ENCODE results near the gene C1GALT1.
"Not testable (repeated sequence)": the region's sequence is repeated elsewhere in the genome, so short reads cannot be mapped to it uniquely, and the experiment has no call there.

The C1GALT1 gene

DNA sequence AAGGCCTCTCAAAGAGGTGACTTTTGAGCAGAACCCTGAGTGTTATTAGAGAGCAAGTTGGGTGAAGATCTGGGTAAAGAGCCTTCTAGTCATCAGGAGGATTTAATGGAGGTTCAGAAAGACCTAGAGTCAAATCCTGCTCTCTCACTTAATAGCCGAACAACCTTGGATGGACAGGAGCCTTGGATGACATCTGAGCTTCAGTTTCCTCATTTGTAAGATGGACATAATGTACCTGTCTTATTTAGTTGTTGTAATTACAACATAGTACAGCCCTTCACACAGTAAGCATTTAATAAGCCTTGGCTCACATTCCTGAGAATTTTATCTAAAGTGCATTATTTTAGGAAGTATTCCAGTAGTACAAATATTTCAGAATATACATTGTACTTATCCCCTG is 57.0 kb downstream of the C1GALT1 start:
- DNase-seq = no peak

- no peak for DNase-seq
Observed at GRCh38 chr7:7242899-7243298, 60.6 kb downstream of the C1GALT1 start.

DNA sequence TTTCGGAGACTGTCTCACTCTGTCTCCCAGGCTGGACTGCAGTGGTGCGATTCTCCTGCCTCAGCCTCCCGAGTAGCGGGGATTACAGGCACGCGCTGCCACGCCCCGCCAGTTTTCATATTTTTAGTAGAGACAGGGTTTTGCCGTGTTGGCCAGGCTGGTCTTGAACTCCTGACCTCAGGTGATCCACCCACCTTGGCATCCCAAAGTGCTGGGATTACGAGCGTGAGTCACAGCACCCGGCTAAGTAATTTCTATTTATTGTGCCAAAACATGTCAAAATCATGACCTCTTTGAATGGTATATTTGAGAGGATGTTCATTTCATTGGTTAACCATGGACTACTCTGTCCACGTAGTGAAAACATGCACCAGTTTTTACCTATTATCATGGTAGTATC is 62.9 kb downstream of the C1GALT1 start:
- DNase-seq = not testable (repeated sequence)

DNA sequence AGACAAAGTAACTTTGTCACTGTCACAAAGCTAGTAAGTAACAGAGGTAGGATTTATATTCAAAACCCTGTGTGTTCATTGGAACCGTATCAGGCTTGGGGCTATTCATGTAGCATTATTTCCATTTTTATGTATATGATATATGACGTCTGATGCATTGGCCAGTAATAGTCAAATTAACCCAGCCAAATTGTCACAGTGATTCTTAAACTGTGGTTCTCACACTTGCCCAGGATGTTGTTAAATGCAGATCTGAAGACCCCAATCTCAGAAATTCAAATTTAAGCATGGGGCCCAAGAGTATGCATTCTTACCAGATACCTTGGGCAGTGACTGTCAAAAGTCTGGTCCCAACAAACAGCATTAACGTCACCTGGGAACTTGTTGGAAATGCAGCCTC is 63.9 kb downstream of the C1GALT1 start:
- DNase-seq = no peak

DNA sequence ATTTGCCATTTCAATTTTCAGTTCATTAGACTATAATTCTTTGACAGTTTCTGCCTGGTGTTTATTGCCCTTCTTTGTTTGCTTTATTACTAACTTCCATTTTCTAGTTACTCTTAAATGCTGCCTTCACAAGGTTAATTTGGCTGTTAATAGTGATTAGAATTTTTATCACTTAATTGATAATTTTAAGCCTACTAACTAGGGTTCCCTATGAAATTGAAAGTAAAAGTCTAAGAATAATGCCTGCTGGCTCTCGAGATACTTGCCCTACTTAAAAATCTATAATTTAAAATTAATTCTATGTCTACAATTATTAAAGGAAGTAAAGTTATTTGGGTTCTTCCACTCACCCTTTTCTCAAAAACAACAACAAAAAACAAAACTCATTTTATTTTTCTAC is 65.3 kb downstream of the C1GALT1 start:
- no peak for DNase-seq

DNA sequence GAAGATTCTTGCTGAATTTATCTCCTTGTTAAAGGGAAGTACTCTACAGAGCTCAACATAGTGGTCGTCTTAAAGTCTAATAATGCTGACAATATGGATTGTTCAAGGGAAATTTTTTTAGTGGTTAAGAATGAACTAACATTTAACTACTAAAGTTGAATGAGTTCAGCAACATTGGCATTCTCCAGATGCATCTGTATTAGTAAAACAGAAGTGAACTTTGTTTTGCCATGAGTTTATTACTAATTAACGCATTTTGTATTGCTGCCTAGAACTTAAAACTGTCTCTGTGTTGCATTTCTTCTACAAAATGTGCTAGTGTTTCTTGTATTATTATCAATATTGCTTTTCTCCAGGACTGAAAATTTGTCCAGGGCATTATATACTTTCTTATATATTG is 67.5 kb downstream of the C1GALT1 start:
- DNase-seq = no peak

GRCh38 chr7:7251742-7252141 is 69.4 kb downstream of the C1GALT1 start:
- no peak for DNase-seq

GRCh38 chr7:7254319-7254718 is 72.0 kb downstream of the C1GALT1 start:
- DNase-seq = no peak

DNA sequence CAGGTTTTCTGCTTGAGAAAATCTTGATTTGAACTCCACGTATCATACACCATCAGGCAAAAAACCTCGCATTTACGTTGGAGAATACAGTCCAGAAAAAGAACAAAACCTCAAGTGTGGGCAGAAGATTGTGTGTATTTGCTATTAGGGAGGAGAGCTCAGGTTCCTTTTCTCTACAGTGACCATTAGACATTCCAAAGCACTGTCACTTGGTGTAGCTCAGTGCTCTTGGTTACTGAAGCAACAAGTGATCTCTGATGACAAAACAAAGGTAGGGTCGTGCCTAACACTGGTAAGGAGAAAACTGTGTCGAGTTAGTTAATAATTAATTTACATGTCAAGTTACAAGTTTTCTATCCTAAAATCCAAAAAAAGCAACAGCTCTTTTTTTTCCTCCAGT is 72.6 kb downstream of the C1GALT1 start:
- DNase-seq = no peak

- no peak for DNase-seq
Observed at GRCh38 chr7:7256731-7257274, 74.5 kb downstream of the C1GALT1 start.

GRCh38 chr7:7257899-7258692 is 75.8 kb downstream of the C1GALT1 start:
- DNase-seq = no peak

DNA sequence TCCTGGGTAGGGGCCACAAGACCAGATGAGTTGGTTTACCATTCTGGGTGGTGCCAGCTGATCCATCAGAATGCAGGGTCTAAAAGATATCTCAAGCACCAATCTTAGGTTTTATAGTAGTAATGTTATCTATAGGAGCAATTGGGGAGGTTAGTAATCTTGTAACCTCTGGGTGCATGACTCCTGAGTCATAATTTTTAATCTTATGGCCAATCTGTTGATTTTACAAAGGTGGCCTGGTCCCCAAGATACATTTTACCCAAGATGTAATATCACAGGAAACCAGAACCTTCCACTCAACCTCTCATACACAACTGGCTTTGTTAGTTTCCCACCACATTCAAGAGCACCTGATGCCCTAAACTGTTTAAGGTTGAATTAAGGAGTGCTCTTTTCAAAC is 79.5 kb downstream of the C1GALT1 start:
- DNase-seq = no peak

DNA sequence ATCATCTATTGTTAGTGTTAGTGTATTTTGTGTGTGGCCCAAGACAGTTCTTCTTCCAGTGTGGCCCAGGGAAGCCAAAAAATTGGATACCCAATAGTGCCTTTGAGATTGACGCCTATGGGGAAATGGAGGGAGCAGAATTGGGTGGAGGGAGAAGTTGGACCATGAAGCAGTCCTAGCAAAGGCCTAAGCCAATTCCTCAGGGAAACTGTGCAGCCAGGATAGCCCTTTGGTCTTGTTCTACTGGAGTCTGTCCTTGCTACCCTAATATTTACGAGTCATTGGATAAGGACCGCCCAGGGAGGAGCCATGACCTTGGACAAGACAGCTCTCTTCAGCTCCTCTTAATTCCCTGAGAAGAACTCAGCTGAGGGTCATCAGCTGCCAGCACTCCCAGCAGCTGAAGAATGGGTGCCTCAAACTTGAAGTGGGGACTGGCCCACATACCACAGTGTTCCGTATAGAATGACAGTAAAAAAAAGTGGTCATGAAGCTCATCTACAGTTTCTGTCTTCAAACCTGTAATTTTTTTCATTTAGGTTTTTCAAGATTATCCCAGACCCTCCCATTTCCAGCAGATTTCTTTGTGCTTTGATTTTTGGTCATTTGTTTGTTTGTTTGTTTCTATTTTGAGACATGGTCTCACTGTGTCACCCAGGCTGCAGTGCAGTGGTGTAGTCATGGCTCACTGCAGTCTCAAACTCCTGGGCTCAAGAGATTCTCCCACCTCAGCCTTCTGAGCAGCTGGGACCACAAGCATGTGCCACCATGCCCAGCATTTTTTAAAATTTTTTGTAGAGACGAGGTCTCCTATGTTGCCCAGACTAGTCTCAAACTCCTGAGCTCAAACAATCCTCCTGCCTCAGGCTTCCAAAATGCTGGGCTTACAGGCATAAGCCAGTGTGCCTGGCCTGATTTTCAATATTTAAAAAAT is 81.2 kb downstream of the C1GALT1 start:
- no peak for DNase-seq

- DNase-seq = no peak
Observed at GRCh38 chr7:7264306-7265040, 82.1 kb downstream of the C1GALT1 start.

DNA sequence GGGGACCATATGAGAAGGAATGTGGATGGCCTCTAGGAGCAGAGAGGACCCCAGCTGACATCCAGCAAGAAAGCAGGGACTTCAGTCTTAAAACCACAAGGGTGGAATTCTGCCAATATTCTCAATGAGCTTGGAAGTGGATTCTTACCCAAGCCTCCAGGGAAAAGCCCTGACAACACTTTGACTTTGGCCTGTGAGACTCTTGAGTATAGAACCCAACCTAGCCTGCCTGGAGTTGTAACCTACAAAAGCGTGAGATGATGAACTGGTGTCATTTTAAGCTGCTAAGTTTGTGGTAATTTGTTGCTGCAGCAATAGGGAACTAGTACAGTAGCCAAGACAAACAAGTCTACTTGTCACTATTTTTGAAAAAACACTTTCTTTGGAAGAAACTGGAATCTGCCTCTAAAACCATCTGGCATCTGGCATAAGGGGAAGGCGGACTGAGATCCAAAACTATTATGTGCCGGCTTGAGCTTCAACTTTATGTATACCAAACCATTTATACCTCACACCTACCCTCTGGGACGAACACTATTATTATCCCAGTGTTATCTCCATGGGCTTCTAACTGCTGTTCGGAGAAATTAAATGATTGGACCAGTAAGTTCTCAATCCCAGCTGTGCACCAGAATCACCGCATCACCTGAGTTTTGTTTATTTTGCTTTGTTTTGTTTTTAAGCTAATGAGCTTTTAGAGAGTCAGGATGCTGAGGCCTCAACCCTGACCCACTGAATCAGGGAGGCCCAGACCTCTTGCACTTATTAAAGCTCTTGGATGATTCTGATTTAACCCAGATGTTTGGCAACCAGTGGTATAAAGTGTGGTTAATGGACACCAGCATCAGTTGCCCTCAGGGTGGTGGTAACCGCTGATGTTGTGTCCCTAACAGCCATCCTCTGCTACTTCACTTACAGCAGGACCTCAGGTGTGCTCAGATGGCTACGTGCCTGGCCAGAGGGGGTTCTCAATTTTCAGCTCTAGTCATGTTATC is 83.0 kb downstream of the C1GALT1 start:
- DNase-seq = no peak

DNA sequence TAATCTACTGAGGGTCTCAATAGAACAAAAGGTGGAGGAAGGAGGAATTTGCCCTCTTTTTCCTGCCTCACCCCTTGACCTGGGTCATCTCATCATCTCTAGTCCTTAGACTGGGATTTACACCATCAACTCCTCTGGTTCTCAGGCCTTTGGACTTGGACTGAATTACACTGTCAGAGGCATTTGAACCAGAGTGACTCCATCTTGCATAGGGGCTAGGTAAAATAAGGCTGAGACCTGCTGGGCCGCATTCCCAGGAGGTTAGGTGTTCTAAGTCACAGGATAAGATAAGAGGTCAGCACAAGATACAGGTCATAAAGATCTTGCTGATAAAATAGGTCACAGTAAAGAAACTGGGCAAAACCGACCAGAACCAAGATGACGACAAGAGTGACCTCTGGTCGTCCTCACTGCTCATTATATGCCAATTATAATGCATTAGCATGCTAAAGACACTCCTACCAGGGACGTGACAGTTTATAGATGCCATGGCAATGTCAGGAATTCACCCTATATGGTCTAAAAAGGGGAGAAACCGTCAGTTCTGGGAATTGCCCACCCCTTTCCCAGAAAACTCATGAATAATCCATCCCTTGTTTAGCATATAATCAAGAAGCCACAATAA is 84.0 kb downstream of the C1GALT1 start:
- DNase-seq = no peak

DNA sequence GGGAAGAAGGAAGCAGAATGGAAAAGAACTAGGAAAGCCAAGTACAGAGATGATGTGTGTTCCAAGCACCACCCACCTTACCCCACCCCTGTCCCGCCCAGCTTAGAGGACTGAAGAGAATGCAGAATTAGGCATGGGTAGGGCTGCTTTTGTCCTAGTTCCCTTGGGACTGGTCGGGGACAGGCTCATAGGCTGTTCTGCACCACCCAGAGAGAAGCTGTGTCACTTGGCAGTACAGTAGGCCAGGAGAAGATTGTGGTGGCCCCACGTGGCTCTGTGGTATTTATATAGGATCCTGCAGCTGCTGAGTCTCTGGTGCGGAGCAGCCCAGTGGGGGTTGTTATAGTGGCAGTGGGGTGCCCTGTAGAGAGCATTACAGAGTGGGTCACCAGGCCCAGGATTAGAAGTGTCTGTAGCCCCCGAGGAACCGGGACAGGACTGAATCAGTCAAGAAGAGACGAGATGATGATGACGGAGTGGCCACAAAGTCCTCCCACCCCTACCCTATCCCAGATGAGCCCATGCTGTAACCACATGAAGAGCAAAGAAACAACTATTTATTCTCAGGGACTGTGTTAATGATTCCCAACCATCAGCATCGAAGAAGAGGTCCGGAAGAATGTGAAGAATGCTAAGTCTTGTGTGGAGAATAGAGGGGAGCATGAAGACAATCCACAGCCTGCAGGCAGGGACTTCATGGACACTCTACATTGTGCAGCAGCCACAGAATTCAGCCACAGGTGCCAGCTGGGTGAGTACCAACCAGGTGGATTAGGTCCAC is 88.9 kb downstream of the C1GALT1 start:
- no peak for DNase-seq

- DNase-seq = no peak
Observed at GRCh38 chr7:7272294-7272693, 90.0 kb downstream of the C1GALT1 start.

GRCh38 chr7:7274782-7275181 is 92.4 kb downstream of the C1GALT1 start:
- DNase-seq = no peak

- DNase-seq = no peak
Observed at GRCh38 chr7:7276161-7276560, 93.8 kb downstream of the C1GALT1 start.
